Measurements from ENCODE around the gene MFSD6L.

The MFSD6L gene, protein sequence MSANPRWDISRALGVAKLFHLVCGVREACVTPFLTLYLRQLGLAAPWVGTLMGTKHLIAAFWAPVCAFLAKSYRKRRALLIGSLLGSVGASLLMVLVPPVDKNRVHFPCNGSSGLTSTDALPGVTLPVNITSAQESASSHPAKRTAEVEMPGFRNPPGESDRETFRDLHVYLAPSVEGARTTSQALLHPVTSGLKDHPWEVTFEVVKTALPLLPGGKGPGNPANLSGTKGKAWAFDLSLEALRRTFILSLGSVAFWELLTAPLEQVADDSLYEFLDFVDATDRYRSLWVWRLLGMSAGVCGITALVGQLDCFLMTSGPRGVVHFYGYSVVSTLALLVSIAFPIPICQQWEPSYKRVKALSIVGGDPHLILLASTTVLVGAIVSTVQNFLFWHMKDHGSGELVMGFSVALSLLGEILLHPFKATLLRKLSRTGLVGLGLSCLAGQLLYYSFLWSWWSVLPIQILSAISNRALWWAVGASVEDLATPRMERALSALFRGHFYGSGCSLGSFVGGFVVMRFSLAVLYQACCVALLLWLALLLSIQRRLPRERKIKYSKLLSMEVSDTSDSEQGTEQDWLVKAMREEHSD

DNA sequence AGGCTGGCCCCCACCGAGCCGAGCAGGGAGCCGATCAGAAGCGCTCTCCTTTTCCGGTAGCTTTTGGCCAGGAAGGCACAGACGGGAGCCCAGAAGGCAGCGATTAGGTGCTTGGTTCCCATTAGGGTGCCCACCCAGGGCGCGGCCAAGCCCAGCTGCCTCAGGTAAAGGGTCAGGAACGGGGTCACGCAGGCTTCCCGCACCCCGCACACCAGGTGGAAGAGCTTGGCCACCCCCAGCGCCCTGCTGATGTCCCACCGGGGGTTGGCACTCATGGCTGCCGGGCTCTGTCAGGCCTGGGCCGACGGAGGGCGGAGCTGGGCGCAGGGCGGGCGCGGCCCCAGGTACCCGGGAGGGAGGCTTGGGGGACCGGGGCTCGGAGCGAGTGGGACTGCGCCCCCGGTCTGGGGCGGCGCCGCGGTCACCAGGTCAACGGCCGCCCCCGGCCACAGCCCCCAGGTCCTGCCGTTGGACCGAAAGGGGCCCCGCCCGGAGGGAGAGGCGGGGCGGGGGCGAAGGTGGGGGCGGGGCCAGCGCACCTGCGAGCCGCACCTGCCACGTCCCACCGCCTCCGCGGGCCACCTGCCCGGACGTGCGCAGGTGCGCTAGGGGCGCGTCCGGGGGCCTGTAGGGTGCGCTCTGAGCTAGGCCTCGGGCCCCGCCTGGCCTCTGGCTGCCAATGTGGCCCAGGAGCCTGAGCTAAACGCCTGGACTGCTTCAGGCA is at the start of gene MFSD6L:
TSS of gene MFSD6L (minus strand) at position 520 of the 724 bp plus-strand sequence. CDS start at position 275, 245 bp downstream.
- DNase-seq (ENCODE audit: low read depth): no peak

DNA sequence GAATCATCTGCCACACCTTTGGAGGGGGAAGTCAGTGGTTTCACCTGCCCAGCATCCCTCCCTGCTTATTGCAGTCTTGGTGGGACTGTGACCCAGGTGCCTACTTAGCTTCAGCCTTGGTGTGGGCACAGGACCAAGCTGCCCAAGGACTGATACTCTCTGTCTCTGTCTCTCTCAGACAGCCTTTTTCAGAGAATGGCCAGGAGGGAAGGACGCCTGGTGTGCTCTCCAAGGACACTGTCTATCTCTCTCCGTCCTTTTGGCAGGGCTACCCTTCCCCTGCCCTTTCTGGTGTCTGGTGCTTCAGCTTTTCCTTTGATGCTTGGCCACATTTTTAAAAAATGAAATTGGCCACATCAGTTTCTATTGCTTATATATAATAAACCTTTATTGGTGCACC is 48.7 kb upstream of the MFSD6L start:
- no peak for DNase-seq (ENCODE audit: low read depth)

DNA sequence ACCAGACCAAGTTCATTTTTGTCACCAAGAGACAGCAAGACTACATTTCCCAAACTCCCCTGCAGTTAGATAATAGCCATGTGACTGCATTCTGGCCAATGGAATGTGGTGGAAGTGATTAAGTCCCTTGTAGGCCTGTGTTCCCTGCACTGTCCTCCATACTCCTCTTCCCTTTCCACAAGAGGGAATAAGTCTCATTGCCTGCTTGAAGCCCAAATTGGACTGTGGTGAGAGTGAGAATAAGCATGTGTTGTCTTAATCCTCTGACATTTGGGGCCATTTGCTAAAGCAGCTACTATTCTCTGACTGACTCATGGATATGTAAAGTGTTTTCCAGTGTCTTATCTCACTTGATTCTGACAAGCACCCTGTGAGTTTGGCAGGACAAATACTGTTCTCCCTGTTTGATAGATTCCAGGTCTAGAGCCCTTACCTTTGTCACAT is 47.6 kb upstream of the MFSD6L start:
- no peak for DNase-seq (ENCODE audit: low read depth)

DNA sequence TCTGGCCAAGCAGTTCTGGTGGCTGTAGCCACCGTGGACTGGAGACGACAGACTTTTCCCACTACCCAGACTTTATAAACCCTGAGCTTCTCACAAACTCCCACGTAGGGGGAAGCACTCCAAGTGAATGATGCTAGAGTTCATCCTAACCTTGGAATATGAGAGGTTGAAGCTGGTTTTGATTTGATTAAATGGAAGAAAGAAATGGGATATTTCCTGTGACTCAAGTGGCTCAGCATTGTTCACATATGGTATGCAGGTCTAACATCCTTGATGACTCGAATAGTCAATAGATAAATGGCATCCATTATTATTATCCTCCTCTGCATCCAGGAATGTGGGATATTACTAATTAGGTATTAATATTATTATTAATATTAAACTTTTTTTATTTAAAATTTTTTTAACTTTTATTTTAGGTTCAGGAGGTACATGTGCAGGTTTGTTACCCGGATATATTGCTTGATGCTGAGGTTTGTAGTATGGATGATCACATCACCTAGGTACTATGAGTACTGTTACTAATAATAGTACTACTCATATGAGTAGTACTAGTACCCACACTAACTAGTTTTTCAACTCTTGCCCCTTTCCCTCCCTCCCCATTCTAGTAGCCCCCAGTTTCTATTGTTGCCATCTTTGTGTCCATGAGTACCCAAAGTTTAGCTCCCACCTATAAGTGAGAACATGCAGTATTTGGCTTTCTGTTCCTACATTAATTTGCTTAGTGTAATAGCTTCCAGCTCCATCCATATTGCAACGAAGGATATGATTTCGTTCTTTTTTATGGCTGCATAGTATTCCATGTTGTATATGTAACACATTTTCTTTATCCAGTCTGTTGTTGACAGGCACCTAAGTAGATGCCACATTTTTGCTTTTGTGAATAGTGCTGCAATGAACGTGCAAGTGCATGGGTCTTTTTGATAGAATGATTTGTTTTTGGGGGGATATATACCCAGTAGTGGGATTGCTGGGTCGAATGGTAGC is 45.4 kb upstream of the MFSD6L start:
- DNase-seq (ENCODE audit: low read depth): no peak

DNA sequence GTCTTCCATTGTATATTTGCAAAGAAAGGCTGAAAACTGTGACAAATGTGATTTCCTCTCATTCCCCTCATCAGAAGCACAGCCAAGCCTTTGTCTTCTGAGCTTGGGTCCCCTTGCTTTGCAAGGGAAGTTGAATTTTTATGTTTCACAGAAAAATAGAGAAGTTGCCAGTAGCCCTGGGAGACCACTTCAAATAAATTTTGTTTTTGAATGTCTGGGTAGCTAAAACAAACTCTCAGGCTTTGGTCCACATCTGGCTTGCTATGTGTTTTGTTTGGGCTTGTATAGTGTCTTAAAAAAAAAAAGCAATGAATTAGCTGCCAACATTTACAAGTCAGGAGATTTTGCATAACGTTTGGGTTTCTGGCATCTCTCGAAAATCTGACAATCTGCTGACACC is 44.2 kb upstream of the MFSD6L start:
- no peak for DNase-seq (ENCODE audit: low read depth)

DNA sequence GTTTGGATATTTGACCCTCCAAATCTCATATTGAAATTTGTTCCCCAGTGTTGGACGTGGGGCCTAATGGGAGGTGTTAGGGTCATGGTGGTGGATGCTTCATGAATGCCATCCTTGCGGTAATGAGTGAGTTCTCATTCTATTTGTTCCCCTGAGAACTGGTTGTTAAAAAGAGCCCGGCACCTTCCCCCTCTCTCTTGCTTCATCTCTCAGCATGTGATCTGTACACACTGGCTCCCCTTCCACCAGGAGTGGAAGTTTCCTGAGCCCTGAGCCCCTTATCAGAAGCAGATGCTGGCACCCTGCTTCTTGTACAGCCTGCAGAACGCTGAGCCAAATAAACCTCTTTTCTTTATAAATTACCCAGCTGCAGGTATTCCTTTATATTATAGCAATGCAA is 42.7 kb upstream of the MFSD6L start:
- DNase-seq (ENCODE audit: low read depth): no peak

DNA sequence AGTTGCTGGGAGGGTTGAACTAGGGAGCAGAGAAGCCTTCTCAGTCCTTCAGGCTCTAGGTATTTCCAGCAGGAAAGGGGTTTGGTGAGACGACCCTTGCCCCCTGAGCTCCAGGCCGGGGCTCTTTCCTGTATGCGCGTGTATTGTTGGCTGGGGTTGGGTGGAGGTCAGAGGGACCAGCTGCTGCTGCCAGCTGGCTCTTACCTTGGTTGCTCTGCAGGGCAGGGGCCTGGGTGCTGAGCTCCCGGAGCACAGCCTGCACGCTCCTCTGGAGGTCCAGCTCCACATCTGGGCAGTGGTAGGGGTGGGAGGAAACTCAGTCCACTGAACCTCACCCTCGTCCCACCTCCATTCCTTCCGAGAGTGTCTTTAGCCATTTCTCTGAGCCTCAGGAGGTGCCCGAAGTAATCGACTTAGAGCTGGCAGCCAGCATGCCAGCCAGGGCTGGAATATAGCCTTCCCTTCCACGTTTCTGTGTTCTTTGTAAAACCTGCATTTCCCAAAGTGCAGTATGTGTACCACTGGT is 40.3 kb upstream of the MFSD6L start:
- DNase-seq (ENCODE audit: low read depth): no peak

DNA sequence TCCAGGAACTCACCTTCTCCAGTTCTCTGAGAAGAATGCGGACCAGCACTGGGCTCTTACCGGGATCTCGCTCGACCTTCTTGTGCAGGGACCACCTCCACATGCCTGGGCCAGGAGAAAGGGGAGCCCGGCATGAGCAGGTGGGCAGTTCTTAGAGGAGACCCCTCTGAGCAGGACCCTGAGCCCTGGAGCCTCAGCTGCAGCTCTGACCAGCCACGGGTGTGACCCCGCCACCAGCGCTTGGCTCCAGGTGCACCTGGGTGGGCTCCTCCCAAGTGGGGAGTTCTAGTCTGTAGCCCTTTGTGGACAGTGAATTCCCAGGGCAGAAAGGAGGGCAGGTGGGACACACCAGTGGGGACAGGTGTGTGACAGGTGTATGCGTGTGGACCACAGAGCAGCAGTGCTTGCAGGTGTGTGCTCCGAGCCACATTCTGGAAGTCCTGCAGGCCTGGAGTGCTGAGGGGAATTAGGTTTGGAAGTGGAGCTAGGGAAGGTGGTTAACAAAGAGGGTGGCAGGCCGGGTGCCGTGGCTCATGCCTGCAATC is 39.5 kb upstream of the MFSD6L start:
- no peak for DNase-seq (ENCODE audit: low read depth)

DNA sequence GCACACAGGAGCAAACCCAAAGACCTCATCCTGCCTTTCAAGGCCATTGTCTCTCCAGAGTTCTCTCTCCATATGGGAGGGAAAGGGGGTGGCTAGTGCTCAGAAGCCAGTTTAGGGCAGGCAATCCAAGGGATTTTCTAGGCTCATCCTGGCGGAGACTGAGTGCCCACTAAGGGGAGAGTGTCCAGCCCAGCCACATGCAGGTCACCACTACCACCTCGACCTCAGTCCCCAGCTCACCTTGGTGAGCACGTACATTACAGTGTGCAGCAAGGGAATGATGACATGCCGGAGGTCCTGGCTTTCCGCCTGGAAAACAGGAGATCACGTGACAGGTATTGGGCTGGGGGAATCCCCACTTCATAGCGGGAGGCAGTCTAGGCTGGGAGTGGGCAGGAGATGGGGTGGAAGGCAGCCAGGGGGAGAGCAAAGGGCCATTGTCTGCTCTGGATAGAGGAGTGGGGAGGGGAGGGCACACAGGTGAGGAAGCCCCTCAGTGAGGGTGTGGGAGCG is 38.5 kb upstream of the MFSD6L start:
- no peak for DNase-seq (ENCODE audit: low read depth)

DNA sequence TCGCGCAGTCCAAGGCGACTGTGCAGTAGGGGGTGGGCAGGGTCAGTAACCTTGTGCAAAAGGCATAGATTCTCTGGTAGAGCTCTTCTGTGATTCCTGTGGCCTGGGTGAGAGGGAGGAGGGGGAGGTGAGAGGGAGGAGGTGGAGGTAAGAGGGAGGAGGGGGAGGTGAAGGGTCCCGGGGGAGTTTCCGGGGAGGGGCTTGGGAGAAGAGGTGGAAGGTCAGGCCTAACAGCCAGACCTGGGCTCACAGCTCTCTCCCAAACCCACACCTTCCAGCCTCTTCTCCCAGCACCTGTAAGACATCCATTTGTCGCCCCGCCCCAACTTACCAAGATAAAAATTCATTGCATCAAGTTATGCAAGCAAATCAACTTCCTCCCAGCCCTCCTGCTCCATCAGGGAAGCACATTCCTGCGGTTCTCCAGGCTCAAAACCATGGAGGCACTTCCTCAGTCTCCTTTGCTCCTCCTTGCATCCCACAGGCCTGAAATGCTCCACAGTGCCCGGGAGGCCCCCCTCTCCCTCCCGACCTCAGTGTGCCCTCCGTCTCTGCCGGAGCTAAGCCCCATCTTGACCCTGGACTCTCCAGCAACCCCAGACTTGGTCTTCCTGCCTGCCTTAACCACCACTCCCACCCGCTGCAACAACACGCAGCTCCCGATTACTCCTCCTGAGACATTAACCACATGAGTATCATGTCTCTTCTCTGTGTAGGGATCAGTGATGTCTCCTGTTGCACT is 37.8 kb upstream of the MFSD6L start:
- no peak for DNase-seq (ENCODE audit: low read depth)

DNA sequence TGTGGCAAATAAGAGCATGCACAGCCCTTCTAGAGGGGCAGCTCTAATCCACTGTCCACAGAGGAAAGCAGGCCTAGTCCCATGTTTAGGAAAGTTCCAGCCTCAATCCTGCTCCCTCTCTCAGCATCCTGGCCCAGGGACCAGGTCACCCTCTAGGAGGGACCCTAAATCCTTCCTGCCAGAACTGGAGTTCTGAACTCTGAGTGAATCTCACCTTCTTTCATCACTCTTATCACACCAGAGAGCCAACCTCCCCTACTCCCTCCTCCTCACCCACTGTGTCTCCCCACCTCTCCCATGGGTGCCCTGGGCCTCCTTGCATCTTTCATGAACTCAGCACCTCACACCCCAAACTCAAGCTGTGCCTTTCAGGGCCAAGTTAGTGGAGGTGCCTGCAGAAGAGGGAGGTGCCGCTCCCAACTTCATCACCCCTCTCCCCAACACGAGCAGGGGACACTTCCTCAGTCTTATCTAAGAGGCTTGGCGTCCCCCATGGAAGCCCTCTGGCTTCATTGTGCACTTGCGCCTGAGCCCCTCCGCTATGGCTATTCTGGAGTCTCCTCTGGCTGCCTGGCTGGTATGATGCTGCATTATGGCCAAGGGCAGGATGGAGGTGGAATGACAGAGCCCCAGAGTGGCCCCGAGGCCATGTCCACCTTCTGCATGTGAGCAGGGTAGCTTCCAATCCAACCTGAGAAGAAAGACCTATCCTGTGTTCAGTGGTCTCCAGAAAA is 36.6 kb upstream of the MFSD6L start:
- DNase-seq (ENCODE audit: low read depth): no peak

DNA sequence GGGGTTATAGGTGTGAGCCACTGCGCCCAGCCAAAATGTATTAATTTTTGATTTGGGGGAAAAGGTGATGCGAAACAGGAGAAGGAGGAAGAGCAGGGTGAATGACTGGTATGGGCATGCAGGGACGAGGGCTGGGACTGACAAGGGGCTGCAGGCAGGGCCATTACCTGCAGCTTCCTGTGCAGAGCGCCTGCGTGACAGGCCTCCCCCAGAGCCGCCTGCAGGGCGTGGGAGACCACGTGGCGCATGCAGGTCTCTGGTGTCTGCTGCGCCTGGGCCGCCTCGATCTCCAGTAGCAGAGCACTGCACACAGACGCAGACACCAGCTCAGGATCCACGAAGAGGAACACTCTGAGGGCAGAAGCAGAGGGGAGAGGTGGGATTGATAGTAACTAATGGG is 35.9 kb upstream of the MFSD6L start:
- no peak for DNase-seq (ENCODE audit: low read depth)

DNA sequence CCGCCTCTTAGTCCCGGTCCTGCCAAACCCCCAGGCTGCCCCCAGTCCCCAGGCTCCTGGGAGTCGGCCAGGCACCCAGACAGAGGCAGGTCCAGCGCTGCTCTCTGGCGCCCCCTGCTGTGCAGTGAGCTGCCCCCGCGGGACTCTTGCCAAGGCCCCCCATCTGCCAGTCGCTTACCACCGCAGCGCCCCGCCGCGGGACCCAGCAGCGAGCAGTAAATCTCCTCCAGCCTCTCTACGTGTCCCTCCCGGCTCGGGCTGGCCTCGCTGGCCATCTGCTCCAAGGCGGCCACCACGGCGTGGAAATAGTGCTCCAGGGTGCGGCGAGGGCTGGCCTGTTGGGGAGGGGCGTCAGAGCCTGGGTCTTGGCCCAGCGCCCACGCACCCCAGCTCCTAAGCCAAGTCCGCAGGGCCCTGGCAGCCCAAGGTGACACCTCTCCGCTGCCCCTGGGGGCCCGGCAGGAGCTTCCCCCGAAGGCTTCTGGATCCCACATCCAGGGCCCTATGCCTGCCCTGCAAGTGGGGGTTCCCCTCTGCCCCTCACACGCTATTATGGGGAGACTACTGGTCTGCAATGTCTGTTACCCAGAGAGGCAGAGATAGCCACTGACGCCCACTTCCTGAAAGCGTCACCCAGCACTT is 33.7 kb upstream of the MFSD6L start:
- no peak for DNase-seq (ENCODE audit: low read depth)

DNA sequence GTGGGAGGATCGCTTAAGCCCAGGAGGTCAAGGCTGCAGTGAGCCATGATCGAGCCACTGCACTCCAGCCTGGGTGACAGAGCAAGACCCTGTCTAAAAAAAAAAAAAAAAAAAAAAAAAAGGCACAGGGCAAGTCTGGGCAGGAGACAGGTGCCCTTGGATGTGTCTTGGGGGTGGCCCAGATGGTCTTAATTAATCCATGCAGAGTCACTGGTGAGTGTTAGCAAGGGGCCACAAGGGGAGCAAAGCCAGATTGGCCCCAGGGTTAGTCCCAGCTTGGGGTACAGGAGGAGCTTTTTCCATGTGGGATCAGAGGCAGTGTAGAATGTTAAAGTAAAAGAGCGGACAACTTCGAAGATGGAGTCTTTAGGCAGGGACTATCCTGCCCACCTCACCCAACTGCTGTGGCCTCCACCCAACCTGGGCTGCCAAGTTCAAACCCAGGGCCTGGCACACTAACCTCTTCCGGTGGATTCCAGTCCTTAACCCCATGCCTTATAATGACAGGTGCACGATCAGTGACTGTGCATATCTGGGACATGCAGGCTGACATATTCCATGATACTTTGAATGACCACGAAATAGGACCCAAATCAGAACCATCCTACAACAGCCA is 32.2 kb upstream of the MFSD6L start:
- no peak for DNase-seq (ENCODE audit: low read depth)

DNA sequence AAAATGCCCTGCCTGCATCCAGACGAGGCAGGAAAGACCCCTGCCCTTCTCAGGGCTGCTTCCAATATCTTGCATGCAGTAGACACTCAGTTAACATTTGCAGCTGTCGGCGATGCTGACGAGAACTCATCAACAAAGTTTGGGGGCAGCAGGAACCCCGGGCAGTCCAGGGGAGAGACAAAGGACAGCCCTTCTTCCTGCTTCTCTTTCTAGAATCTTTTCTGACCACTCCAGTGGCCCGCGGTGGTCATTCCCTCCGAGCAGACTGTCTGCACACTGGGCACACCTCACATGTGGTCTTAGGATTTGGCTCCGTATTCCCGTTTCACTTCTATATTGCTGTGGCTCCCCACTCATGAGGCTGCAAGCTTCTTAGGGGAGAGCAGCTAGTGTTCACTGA is 31.0 kb upstream of the MFSD6L start:
- no peak for DNase-seq (ENCODE audit: low read depth)

DNA sequence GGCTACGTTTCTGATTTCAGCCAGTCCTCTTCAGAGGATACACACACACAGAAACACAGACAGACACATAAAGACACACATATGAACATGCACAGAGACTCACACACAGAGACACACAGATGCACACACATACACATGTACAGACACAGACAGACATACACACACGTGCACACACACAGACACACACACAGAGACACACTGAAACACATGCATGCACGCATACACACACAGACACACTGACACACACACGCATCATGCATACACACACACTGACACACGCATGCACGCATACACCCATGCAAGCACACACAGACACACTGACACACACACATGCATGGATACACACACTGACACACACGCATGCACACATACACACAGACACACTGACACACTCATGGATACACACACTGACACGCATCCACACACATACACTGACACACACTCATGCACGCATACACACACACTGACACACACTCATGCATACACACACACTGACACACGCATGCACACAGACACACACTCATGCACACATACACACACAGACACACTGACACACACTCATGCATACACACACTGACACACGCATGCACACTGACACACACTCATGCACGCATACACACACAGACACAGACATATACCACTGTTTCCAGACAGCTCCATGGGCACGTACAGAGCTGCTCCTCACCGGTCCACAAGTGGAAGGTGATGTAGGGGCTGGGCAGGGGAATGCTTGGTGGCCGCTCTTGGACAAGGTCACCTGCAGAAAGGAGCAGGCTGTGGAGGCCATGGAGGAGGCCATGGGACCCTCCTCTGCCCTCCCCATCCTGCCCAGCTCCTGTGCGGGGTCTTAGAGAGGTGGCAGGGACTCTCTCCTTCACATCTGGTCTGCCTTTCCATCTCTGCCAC is 30.1 kb upstream of the MFSD6L start:
- no peak for DNase-seq (ENCODE audit: low read depth)

DNA sequence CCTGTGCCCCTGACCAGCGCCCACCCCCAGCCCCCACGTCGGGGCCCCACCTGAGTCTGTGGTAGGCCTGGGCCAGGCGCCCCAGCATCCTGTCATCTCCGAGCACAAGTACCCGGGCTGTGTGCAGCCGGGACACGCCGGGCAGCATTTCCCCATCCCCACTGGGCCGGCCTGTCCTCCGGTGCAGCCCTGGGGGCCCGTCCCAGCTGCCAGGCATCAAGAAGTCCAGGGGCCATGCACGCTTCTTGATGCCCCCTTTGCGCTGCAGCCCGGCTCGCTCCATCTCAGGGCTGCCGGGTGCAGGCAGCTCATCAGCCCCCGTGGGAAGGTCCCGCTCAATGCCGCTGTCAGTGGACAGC is 29.3 kb upstream of the MFSD6L start:
- no peak for DNase-seq (ENCODE audit: low read depth)
